ENCODE data around the gene LTA. TPM values are rescaled to one million over a fixed set of nuclear protein-coding genes. Genes with fewer than 3 reads are reported as not detected.

Gene LTA
- not detected for total RNA-seq

- peak; percentile 33 for ATAC-seq
Measured at GRCh38 chr6:31572041-31572911, at the start of gene LTA. LTA (plus strand) TSS chr6:31572289; CDS start chr6:31572743, 454 bp downstream.

- no peak for ATAC-seq
Measured at GRCh38 chr6:31525553-31525931, 46.5 kb upstream of the LTA start.

- peak; percentile 59 for ATAC-seq
Measured at GRCh38 chr6:31525932-31526591, 46.0 kb upstream of the LTA start.

GRCh38 chr6:31528307-31528777 lies 43.7 kb upstream of the LTA start:
- ATAC-seq, result no peak

- peak; percentile 33 for ATAC-seq
Measured at GRCh38 chr6:31528821-31529328, 43.2 kb upstream of the LTA start, which contains the start of gene MCCD1. MCCD1 (plus strand) TSS chr6:31528962; CDS start chr6:31529015, 53 bp downstream.

- peak; percentile 4 for ATAC-seq
Measured at GRCh38 chr6:31529329-31530150, 42.5 kb upstream of the LTA start.

- ATAC-seq, result no peak
Measured at GRCh38 chr6:31530659-31531058, 41.4 kb upstream of the LTA start.

GRCh38 chr6:31531162-31531561 lies 40.9 kb upstream of the LTA start:
- ATAC-seq, result no peak

GRCh38 chr6:31531771-31532643 lies 40.1 kb upstream of the LTA start:
- ATAC-seq, result no peak

GRCh38 chr6:31532644-31533454 lies 39.2 kb upstream of the LTA start:
- ATAC-seq, result no peak

GRCh38 chr6:31533455-31533841 lies 38.6 kb upstream of the LTA start:
- no peak for ATAC-seq

- no peak for ATAC-seq
Measured at GRCh38 chr6:31534011-31534410, 38.1 kb upstream of the LTA start.

GRCh38 chr6:31534521-31535040 lies 37.5 kb upstream of the LTA start:
- ATAC-seq, result no peak

GRCh38 chr6:31535538-31536324 lies 36.4 kb upstream of the LTA start:
- ATAC-seq, result no peak

GRCh38 chr6:31538805-31539400 lies 33.2 kb upstream of the LTA start:
- ATAC-seq, result no peak

GRCh38 chr6:31540640-31541039 lies 31.4 kb upstream of the LTA start:
- ATAC-seq, result no peak

- ATAC-seq, result peak; percentile 46
Measured at GRCh38 chr6:31541059-31541657, 30.9 kb upstream of the LTA start.

- ATAC-seq, result peak; percentile 88
Measured at GRCh38 chr6:31541658-31542521, 30.2 kb upstream of the LTA start, which contains the start of gene DDX39B. DDX39B (minus strand) TSS chr6:31542003; CDS start chr6:31540532, 1,471 bp downstream.

Data from esophagus mucosa (tissue), 1 donor.